ENCODE results near the gene PC.

The PC gene

DNA sequence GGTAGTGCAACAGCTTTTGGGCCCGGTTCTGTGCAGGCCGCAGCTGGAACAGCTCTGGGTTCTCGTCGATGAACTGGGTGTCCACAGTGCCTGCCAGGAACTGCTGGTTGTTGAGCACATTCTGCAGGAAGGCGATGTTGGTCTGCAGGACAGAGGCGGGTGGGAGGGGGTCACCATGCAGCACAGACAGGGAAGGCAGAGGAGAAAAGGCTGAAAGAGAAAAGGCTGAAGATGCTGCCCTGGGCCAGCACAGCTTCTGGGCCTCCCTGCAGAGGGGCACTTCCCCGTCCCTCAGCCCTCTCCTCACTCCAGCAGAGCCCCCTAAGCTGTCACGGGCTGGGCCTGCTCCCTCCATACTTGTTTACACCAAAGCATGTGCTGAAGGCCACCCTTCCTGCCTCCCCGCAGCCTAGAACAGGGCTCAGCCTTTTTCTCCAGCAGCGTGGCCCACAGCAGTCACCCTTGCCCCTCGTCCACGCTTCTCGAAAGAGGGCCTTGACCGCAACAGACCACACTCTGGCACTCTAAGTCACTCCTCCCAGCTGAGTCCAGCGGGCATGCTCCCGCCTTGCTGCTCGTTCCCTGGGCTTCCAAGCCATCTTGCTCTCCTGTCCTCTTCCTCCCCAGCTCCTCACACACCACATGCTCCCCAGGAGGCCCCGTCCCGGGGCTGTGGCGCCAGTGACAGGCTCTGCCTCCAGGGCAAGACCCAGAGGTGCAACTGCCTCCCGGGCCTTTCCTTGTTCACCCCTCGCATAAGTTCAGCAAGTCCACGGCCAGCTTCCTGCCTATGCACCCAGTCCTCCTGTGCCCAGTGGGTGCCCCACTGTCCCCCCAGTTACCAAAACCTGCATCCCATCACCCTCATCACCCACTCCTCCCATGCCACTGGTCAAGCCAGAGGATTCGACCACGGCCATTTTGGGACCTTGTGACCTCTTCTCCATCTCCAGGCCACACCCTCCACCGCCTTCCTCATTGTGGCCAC, 104.6 kb downstream of the PC start:
- DNase-seq (ENCODE audit: low read depth), result no peak

- DNase-seq (ENCODE audit: low read depth), result no peak
Measured at GRCh38 chr11:66852466-66853241, 105.5 kb downstream of the PC start.

- DNase-seq (ENCODE audit: low read depth), result no peak
Measured at GRCh38 chr11:66851698-66852465, 106.3 kb downstream of the PC start.

DNA sequence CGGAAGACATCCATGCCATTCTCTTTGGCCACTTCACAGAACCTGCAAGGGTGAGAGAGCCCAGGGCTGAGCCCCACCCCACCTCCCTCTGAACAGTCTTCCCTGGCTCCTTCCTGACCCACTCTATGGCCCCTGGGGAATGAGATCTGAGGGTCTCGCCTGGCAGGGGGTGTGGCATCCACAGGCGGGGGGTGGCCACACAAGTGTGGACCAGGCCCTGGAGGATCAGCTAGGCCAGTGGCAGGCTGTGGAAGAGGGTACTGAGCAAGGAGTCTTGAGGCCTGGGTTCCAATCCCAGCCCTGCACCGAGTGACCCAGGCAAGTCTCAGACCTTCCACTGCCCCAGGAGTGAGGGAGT, 107.0 kb downstream of the PC start:
- no peak for DNase-seq (ENCODE audit: low read depth)

DNA sequence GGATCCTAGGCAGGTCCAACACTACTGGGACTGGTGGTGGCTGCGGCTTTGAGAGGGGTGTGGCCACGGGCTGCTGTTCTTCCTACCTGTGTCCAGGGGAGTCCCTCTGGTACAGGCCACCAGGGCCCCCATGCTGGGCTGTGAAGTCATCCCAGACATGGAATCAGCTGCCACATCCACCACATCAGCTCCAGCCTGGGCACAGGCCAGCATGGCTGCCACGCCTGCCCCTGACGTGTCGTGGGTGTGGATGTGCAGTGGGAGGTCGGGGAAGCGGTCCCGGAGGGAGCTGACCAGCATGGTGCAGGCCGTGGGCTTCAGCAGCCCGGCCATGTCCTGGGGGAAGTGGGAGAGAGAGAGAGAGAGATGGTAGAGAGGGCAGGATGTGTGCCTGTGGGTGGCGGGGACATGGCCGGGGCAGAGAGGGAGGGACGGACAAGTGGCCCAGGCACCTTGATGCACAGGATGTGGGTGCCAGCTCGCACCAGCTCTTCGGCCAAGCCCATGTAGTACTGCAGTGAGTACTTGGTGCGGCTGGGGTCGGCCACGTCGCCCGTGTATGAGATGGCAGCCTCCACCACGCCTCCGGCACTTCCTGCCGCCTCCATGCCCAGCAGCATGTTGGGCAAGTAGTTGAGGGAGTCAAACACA, 107.5 kb downstream of the PC start:
- no peak for DNase-seq (ENCODE audit: low read depth)

DNA sequence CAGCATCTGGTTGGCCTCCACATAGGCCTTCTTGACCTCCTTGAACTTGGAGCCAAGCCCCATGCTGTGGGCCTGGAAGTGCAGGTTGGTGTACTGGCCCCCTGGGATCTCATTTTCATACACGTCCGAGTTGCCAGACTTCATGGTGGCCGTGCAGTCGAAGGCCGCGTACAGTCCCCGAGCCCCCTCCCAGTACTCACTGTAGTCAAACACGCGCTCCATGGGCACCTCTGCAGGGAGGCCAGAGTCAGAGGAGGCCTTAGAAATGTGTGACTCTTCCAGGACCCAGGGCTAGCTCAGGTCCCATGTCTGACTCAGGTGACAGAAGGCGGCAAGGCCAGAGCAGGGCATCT, 108.0 kb downstream of the PC start:
- DNase-seq (ENCODE audit: low read depth), result no peak

DNA sequence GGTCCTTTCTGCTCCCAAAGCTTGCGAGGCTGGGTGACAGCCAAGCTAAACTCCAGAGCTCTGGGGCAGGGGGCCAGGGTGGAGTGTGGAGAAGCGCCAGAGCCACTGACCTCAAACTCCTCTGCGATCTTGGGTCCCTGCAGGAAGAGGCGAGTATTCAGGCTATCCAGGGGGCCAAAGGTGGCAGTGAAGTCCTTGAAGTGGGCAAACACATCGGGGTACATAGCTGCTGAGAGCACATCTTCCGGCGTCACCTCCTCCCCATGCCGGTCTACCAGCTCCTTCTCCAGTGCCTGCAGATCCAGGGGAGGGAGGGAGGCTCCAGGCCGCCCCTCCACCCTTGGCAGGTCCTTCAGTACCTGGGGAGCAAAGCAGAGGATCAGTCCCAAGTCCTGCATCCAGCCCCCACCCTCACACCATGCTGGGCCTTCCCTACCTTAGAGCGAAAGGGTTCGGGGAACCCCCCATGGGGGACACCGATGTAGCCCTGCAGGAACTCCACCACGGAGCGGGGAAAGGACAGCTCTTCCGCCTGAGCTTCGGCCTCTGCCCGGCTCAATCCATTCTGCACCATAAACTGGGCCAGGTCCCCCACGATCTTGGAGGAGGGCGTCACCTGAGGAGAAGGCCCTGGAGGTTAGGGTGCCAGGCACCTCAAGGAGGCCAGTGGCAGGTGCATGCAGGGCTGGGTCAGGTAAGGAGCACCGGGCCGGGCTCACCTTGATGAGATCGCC, 108.5 kb downstream of the PC start:
- DNase-seq (ENCODE audit: low read depth), result no peak

DNA sequence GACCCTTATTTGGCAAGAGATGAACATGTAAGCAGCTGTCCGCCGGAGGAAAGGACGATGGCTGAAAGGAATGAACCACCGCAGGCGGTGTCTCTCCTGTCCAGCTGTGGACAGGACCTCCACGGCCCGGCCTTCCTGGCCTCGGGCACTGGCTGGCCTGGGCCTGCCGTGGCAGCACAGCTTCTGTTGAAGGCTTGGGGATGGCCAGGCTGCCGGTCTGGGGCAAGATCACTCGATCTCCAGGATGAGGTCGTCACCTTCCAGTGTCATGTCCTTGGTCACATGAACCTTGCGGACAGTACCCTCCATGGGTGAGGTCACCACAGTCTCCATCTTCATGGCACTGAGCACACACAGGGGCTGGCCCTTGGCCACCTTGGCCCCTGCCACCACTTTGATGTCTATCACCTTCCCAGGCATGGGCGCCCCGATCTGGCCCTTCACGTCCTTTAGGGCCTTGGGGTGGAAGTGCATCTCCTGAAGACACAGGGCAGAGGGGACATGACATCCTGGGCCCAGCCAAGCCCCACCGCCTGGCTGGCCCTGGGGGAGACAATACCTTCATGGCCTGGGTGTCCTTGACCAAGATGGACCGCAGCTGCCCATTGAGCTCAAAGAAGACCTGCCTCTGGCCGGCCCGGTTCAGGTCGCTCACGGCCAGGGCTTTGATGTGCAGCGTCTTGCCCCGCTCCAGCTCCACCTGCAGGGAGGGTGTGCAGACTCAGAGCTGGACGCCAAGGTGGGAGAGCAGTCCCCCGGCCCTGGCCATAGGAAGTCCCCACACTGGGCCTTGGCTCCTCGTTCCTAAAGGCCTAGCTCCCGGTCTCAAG, 109.3 kb downstream of the PC start:
- no peak for DNase-seq (ENCODE audit: low read depth)

DNA sequence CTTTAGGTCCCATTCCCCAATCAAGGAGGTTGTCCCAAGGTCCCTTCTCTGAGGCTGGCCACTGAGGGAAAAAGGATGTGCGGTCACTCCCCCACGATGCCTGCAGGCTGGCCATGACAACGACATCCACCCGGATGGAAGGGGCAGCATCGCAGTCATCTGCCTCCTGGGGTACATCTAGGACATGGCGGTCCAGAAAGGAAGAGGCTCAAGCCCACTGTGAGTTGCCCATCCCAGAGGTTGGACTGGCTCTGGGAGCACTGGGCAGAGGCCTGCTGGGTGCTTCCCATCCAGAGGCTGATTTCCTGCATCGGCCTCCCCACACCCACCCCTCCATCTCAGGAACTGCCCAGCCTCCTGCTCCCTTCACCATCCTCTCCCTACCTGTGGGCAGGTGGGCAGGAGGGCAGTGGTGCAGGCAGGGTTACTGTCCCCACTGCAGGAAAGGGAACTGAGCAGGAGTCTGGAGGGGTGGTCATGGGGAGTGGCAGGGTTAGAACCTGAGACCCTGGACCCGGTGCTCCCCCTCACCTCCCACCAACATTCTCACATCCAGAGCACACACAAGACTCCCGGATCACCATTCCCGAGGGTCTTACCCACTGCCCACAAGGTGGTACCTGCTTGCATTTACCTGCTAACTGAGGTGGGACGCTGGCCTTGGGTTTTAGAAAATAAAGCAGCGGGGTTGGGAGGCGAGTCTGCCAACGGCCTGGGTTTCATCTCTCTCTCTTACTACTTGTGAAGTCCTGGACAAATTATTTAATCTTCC, 110.5 kb downstream of the PC start:
- DNase-seq (ENCODE audit: low read depth), result no peak

- no peak for DNase-seq (ENCODE audit: low read depth)
Measured at GRCh38 chr11:66846671-66847091, 111.5 kb downstream of the PC start.

DNA sequence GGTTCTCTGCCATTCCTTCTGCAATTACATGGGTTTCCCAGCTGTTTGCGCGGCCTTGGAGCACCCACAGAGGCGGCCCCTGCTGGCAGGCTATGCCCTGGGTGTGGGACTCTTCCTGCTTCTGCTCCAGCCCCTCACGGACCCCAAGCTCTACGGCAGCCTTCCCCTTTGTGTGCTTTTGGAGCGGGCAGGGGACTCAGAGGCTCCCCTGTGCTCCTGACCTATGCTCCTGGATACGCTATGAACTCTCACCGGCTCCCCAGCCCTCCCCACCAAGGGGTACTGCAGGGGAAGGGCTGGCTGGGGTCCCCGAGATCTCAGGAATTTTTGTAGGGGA, 112.3 kb downstream of the PC start:
- DNase-seq (ENCODE audit: low read depth), result no peak

DNA sequence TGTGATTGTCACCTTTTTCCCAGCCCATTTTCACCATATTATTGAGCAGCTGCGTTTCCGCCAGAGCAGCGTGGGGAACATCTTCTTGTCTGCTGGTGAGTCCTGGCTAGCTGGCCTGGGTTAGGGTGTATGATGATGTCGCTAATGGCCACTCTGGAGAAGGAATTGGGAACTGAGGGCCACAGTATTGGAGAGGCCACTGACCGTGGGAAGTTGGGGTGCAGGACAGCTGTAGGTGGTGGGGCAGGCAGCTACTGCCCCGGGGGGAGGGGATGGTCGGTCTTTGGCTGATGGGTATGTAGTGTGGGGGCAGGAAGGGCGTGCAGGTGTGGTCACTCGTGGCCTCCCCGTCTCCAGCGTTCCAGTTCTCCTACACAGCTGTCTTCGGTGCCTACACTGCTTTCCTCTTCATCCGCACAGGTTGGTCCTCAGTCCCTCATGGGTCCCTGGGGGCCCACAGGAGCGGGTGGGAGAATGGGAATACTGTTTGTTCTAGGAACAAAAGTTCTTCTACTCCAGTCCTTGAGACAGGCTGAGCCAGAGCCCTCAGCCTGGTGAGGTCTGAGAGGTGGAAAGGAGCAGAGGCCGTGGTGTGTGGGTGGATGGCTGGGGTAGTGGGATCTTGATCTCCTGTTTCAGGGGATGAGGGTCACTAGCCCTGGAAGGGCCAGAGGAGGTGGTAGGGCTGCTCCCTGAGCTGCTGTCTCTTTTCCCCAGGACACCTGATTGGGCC, 112.9 kb downstream of the PC start:
- no peak for DNase-seq (ENCODE audit: low read depth)

DNA sequence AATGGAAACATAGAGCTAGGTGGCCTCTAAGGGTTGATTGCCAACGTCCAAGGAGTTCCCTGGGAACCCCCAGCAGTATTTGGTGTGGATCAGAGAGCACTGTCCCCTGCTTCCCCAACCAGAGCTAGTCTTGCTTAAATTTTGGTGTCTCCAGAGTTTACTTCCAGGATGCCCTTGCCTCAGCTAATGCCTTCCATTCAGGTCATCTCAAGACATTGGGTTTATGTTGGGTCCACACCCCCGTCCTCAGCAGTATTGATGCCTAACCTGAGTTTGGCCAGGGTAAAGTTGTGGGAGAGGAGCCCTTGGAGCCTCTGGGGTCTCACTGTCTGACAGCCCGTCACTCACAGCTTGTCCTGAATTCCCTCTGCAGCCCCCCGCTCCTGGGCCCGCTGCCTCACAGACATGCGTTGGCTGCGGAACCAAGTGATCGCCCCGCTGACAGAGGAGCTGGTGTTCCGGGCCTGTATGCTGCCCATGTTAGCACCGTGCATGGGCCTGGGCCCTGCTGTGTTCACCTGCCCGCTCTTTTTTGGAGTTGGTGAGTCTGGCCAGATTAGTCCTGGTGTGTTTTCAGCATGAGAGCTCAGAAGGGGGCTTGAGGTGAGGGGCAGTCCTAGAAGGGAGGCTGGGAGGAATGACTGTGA, 113.6 kb downstream of the PC start:
- no peak for DNase-seq (ENCODE audit: low read depth)

- DNase-seq (ENCODE audit: low read depth), result no peak
Measured at GRCh38 chr11:66843776-66844495, 114.2 kb downstream of the PC start.

DNA sequence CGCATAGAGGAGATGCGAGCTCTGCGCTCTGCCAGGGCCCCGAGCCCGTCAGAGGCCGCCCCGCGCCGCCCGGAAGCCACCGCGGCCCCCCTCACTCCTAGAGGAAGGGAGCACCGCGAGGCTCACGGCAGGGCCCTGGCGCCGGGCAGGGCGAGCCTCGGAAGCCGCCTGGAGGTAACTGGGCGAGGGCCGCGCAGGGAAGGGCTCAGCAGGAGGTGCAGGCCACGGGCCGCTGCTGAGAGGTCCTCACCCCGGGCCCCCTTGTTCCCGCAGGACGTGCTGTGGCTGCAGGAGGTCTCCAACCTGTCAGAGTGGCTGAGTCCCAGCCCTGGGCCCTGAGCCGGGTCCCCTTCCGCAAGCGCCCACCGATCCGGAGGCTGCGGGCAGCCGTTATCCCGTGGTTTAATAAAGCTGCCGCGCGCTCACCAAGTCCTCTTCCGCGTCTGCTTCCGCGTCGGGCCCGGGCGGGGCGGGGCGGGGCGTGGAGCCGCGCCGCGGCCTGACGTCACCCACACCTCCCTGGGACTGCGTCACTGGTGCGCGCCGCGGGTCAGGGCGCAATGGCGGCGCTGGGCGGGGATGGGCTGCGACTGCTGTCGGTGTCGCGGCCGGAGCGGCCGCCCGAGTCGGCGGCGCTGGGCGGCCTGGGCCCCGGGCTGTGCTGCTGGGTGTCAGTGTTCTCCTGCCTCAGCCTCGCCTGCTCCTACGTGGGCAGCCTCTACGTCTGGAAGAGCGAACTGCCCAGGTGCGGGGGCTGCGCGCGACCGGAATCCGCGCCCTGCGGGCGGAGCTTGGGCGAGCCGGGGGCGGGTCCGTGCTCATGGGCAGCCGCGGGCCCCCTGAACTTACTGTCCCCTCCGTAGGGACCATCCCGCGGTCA, 115.0 kb downstream of the PC start, which contains the start of gene RCE1:
RCE1 (plus strand) TSS at position 546 of the 880 bp plus-strand sequence; CDS start at position 561, 15 bp downstream.
- DNase-seq (ENCODE audit: low read depth), result peak; percentile 87

- DNase-seq (ENCODE audit: low read depth), result no peak
Measured at GRCh38 chr11:66842501-66842895, 115.7 kb downstream of the PC start.

DNA sequence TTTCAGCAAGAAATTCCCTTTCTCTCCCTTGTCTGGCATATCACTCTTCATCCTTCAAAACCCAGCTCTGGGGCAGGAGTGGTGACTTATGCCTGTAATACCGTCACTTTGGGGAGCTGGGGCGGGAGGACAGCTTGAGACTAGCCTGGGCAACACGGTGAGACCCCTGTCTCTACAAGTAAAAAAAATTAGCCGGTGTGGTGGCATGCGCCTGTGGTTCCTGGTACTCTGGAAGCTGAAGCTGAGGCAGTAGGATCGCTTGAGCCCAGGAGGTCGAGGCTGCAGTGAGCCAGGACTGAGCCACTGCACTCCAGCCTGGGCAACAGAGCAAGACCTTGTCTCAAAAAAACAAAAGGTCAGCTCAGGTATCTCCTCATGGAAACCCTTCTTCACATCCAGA, 116.3 kb downstream of the PC start:
- DNase-seq (ENCODE audit: low read depth), result no peak

Data from activated T-cell treated with anti-CD3 and anti-CD28 coated beads for 1 hour (primary cell).